Upper lobe of right lung (tissue), 1 donor: ENCODE measurements around the gene SHISA6. TPM values are rescaled to one million over a fixed set of nuclear protein-coding genes. Genes with fewer than 3 reads are reported as not detected.
A peak's percentile ranks its signal among the peaks of the same experiment; 100 is the strongest.

Source experiments
- ATAC-seq: fragments of 200-7000 bp; cut with Tn5 transposase; one replicate; pipeline ENCODE4 v1.9.1; 2020; ENCODE audit warnings: mild to moderate bottlenecking, moderate library complexity
- DNase-seq: peaks from one replicate; pipeline ENCODE4 v3.0.0-alpha.2; 2020
- H3K27ac ChIP-seq: fragments of 200-600 bp; one replicate; pipeline ENCODE4 v1.8.0; 2022
- H3K27me3 ChIP-seq: fragments of 200-600 bp; one replicate; pipeline ENCODE4 v1.8.0; 2022; ENCODE audit warnings: mild to moderate bottlenecking
- H3K36me3 ChIP-seq: fragments of 200-600 bp; one replicate; pipeline ENCODE4 v1.8.0; 2022
- H3K4me1 ChIP-seq: fragments of 200-600 bp; one replicate; pipeline ENCODE4 v1.8.0; 2022
- H3K4me3 ChIP-seq: fragments of 200-600 bp; one replicate; pipeline ENCODE4 v1.8.0; 2022; ENCODE audit warnings: mild to moderate bottlenecking
- H3K9me3 ChIP-seq: fragments of 200-600 bp; one replicate; pipeline ENCODE4 v1.8.0; 2022
- intact Hi-C: fragments of 100-400 bp; cut with DNase I; formaldehyde crosslinking; loops from one replicate; pipeline ENCODE4 v1.11.0; 2022
- total RNA-seq: library from RNA; stranded (reverse); fragmentation: NEBNext Ultra II Directional; extraction: Animal tissue kit (Norgen Biotek cat#: 25700); gene quantifications from one replicate; pipeline ENCODE4 v1.2.1, GENCODE V29; 2021
- TF ChIP-seq, protein P1 (sequence below): fragments of 200-600 bp; IDR thresholded peaks from one replicate; pipeline ENCODE4 v1.8.0; 2022; ENCODE audit warnings: antibody characterized with exemption
- donor health status: DM: no; HTN: yes; CAD: no; lungs with severe emphysema.

The SHISA6 gene
- total RNA-seq, 1 donor from 2014 or later, result not detected

GRCh38 chr17:11578998-11579397 lies 338.0 kb downstream of the SHISA6 start:
- Histone ChIP-seq H3K27ac (no peak overlapping the region), H3K4me1 (no peaks in the 10 kb centered on the region), H3K9me3 (no peaks in the 10 kb centered on the region), H3K36me3 (no peaks in the 10 kb centered on the region), H3K27me3 (no peaks in the 10 kb centered on the region), H3K4me3 (no peak overlapping the region)
- ATAC-seq, result no peak
- intact Hi-C loops, result no loop called here
- no peak for DNase-seq
- TF ChIP-seq, protein P1, sequence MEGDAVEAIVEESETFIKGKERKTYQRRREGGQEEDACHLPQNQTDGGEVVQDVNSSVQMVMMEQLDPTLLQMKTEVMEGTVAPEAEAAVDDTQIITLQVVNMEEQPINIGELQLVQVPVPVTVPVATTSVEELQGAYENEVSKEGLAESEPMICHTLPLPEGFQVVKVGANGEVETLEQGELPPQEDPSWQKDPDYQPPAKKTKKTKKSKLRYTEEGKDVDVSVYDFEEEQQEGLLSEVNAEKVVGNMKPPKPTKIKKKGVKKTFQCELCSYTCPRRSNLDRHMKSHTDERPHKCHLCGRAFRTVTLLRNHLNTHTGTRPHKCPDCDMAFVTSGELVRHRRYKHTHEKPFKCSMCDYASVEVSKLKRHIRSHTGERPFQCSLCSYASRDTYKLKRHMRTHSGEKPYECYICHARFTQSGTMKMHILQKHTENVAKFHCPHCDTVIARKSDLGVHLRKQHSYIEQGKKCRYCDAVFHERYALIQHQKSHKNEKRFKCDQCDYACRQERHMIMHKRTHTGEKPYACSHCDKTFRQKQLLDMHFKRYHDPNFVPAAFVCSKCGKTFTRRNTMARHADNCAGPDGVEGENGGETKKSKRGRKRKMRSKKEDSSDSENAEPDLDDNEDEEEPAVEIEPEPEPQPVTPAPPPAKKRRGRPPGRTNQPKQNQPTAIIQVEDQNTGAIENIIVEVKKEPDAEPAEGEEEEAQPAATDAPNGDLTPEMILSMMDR, result no peak

GRCh38 chr17:11580677-11581076 lies 339.7 kb downstream of the SHISA6 start:
- Histone ChIP-seq H3K27ac (no peak overlapping the region), H3K9me3 (no peaks in the 10 kb centered on the region), H3K4me3 (no peak overlapping the region), H3K36me3 (no peaks in the 10 kb centered on the region), H3K27me3 (no peaks in the 10 kb centered on the region), H3K4me1 (no peaks in the 10 kb centered on the region)
- TF ChIP-seq, protein P1, result no peak
- no peak for ATAC-seq
- intact Hi-C loops, result no loop called here
- DNase-seq, result no peak

DNA sequence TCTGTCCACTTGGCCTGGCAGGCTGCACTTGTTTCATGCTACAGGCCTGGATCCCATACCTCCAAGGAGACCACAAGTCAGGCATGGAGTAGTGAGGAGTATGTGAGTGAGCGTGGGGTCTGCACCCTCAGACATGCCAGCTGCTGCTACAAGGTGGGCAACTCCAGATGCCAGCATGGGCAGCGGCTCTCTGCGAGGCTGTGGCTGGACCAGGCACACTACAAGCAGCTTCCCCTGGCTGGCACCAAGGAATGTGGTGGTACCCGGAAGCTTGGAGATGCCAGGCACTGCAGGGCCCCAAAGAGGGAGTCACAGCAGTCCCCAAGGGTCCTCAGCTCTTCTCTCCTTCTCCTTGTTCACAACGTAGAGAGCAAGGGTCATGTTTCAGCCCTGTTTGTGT lies 341.2 kb downstream of the SHISA6 start:
- TF ChIP-seq, protein P1, result no peak
- H3K9me3 ChIP-seq, result no peaks in the 10 kb centered on the region
- H3K4me3 ChIP-seq, result no peak overlapping the region
- no peaks in the 10 kb centered on the region for H3K4me1 ChIP-seq
- H3K36me3 ChIP-seq, result no peaks in the 10 kb centered on the region
- DNase-seq, result no peak
- H3K27ac ChIP-seq, result no peak overlapping the region
- intact Hi-C loops, result no loop called here
- ATAC-seq, result no peak
- H3K27me3 ChIP-seq, result no peaks in the 10 kb centered on the region

DNA sequence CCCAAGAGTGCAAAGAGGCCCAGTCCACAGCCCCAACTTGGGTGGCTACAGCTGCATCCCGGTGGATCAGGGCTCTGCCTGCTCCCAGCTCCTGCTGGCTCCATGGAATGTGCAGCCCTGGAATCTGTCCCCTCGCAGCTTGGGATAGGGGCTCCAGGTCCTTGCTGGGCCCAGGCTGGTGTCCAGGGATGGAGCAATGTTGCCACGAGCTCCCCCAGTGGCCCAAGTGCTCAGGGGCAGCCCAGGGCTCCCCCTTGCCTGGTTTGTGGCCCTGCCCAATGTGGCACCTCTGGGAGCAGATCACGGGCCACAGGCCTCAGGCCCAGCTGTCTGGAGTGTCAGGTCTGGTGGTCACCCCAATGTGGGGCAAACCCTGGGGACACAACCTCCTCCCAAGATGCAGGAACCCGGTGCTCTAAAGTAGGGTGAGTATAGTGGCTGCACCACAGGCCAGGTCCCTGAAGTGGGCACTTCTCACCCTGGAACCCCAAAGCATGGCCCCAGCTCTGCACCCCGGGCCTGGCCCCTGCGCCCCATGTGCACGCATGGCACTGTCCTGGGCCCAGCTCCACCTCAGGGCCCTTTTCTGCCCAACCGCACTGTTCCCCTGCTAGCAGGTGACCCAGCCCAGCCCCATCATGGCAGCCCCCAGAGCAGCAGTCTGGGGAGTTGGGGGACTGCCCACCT lies 342.4 kb downstream of the SHISA6 start:
- Histone ChIP-seq H3K4me3 (no peak overlapping the region), H3K9me3 (no peaks in the 10 kb centered on the region), H3K36me3 (no peaks in the 10 kb centered on the region), H3K4me1 (no peaks in the 10 kb centered on the region), H3K27me3 (no peaks in the 10 kb centered on the region), H3K27ac (no peak overlapping the region)
- ATAC-seq (peak; percentile 43), DNase-seq (no peak)
- intact Hi-C loops, result no loop called here
- TF ChIP-seq, protein P1, result no peak

GRCh38 chr17:11589716-11590115 lies 348.7 kb downstream of the SHISA6 start:
- no peak overlapping the region for H3K4me3 ChIP-seq
- no peaks in the 10 kb centered on the region for H3K4me1 ChIP-seq
- no peaks in the 10 kb centered on the region for H3K9me3 ChIP-seq
- ATAC-seq (no peak), DNase-seq (no peak)
- no peaks in the 10 kb centered on the region for H3K27me3 ChIP-seq
- H3K36me3 ChIP-seq, result no peaks in the 10 kb centered on the region
- TF ChIP-seq, protein P1, result no peak
- intact Hi-C loops, result no loop called here
- H3K27ac ChIP-seq, result no peak overlapping the region
